Vagina (tissue), 2 donors: Measurements from ENCODE around the gene OR52K1. TPM values are rescaled to one million over a fixed set of nuclear protein-coding genes. Genes with fewer than 3 reads are reported as not detected.

Experiments used
- DNase-seq, 2 donors: peaks; one replicate each; pipeline ENCODE4 v3.0.0-alpha.2; 2017; ENCODE audit errors: extremely low spot score in 2 of 2
- H3K27ac ChIP-seq: fragments of 200-600 bp; sonication (generic); one replicate; pipeline ENCODE4 v1.5.1; 2019
- H3K27me3 ChIP-seq: fragments of 200-600 bp; sonication (generic); one replicate; pipeline ENCODE4 v1.5.1; 2019
- H3K36me3 ChIP-seq, 2 donors: fragments of 200-600 bp; sonication (generic); one replicate each; pipeline ENCODE4 v1.5.1; 2017 to 2019
- H3K4me1 ChIP-seq: fragments of 200-600 bp; sonication (generic); one replicate; pipeline ENCODE4 v1.5.1; 2019
- H3K4me3 ChIP-seq, 2 donors: fragments of 200-600 bp; sonication (generic); 1 replicate in 1 of 2; 2 replicates in 1 of 2; pipeline ENCODE4 v1.5.1; 2016 to 2019
- H3K9me3 ChIP-seq: fragments of 200-600 bp; sonication (generic); one replicate; pipeline ENCODE4 v1.5.1; 2019
- CTCF ChIP-seq, 3 experiments: fragments of 450-650 bp in 2 of 3; fragments of 200-600 bp in 1 of 3; sonication (generic) in 1 of 3; IDR thresholded peaks; one replicate each; pipeline ENCODE4 v1.5.1; 2017 to 2019; ENCODE audit warnings: antibody characterized with exemption in 3 of 3, mild to moderate bottlenecking in 2 of 3, moderate library complexity in 2 of 3
- POLR2A ChIP-seq, 2 donors: fragments of 450-650 bp; IDR thresholded peaks; one replicate each; pipeline ENCODE4 v1.6.1; 2017; ENCODE audit warnings: antibody characterized with exemption in 2 of 2, mild to moderate bottlenecking in 2 of 2, moderate library complexity in 2 of 2
- POLR2AphosphoS5 ChIP-seq, 2 donors: sonication (generic); formaldehyde crosslinking; IDR thresholded peaks; one replicate each; pipeline ENCODE4 v1.9.0; 2017; ENCODE audit warnings: antibody characterized with exemption in 2 of 2, mild to moderate bottlenecking in 2 of 2, low read depth in 1 of 2; ENCODE audit not compliant: insufficient read depth in 1 of 2
- intact Hi-C: fragments of 100-400 bp; cut with DNase I; formaldehyde crosslinking; loops from one replicate; pipeline ENCODE4 v1.15.1; 2023
- total RNA-seq: library from RNA; depleted of rRNA; stranded (reverse); fragments of >200 nt; gene quantifications from one replicate; pipeline ENCODE4 v1.2.3, GENCODE V29; 2016

OR52K1 gene
- not detected for total RNA-seq

GRCh38 chr11:4482445-4482844 lies at the start of gene OR52K1:
Gene OR52K1, plus strand, starts transcription at chr11:4482646. Its CDS starts 6,255 bp downstream, at chr11:4488901.
- H3K27ac ChIP-seq = no peak within 1 kb of the TSS
- H3K4me1 ChIP-seq = no peaks in the 10 kb centered on the region
- TF ChIP-seq POLR2AphosphoS5 (IDR thresholded peaks at IDR 0.05; ENCODE audit: insufficient read depth in 1 of 2, low read depth in 1 of 2) (no peak), CTCF (IDR thresholded peaks at IDR 0.05) (no peak), POLR2A (IDR thresholded peaks at IDR 0.05) (no peak)
- no peaks in the 10 kb centered on the region for H3K36me3 ChIP-seq
- intact Hi-C loops = no loop called here
- no peaks in the 10 kb centered on the region for H3K27me3 ChIP-seq
- H3K4me3 ChIP-seq = no peak within 1 kb of the TSS
- H3K9me3 ChIP-seq = no peaks in the 10 kb centered on the region
- no peak for DNase-seq

DNA sequence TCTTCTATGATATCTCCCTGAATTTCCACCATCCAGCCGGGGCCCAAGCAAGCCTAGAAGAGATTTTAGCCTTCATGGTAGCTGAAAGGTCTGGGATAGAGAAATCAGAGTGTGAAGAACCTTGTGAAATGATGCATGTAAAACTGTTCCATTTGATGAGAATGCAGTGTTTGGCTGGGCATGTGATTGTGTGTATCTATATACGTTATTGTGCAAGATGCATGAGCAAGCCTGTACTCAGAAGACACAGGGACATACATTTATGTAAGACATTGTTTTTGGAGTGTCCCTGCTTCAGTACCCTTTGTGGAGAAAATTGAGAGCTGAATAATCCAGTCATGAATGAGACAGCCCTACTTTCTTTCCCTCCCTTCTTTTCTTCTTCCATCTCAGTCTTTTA lies 48.6 kb upstream of the OR52K1 start:
- intact Hi-C loops = no loop called here
- H3K4me3 ChIP-seq = no peak overlapping the region
- H3K27me3 ChIP-seq = no peaks in the 10 kb centered on the region
- H3K36me3 ChIP-seq = no peaks in the 10 kb centered on the region
- no peak for DNase-seq
- no peaks in the 10 kb centered on the region for H3K9me3 ChIP-seq
- TF ChIP-seq CTCF (IDR thresholded peaks at IDR 0.05) = no peak
- no peak overlapping the region for H3K27ac ChIP-seq
- H3K4me1 ChIP-seq = no peaks in the 10 kb centered on the region

DNA sequence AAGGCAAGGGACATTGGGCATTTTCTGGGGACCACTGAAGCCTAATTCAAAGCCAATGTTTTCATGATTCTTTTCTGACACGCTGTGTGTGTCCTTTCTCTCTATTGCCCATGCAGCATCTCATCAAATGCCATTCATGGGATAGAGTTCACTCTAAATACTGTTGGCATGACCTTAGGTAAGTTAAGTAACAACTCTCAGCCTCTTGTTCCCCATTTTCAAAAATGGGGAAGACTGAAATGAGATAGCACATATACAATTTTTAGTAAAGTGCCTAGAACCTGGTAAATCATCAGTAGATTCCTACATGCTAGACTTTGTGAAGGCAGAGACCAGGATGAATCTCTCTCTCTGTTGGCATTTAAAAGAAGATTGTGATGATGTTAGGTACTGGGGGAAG lies 46.0 kb upstream of the OR52K1 start:
- no peaks in the 10 kb centered on the region for H3K27me3 ChIP-seq
- no peak for TF ChIP-seq POLR2AphosphoS5 (IDR thresholded peaks at IDR 0.05; ENCODE audit: insufficient read depth in 1 of 2, low read depth in 1 of 2)
- no peak for TF ChIP-seq POLR2A (IDR thresholded peaks at IDR 0.05)
- no peak overlapping the region for H3K27ac ChIP-seq
- no peaks in the 10 kb centered on the region for H3K4me1 ChIP-seq
- H3K4me3 ChIP-seq = no peak overlapping the region
- DNase-seq = no peak
- intact Hi-C loops = no loop called here
- no peaks in the 10 kb centered on the region for H3K36me3 ChIP-seq
- H3K9me3 ChIP-seq = no peaks in the 10 kb centered on the region

- Histone ChIP-seq H3K27ac (no peak overlapping the region), H3K4me3 (no peak overlapping the region), H3K9me3 (no peaks in the 10 kb centered on the region), H3K27me3 (no peaks in the 10 kb centered on the region), H3K36me3 (no peaks in the 10 kb centered on the region), H3K4me1 (no peaks in the 10 kb centered on the region)
- intact Hi-C loops = no loop called here
- DNase-seq = no peak
- TF ChIP-seq POLR2AphosphoS5 (IDR thresholded peaks at IDR 0.05; ENCODE audit: insufficient read depth in 1 of 2, low read depth in 1 of 2) (no peak), CTCF (IDR thresholded peaks at IDR 0.05) (no peak), POLR2A (IDR thresholded peaks at IDR 0.05) (no peak)
These were observed 40.9 kb upstream of the OR52K1 start for GRCh38 chr11:4441515-4441914.

- DNase-seq = no peak
- Histone ChIP-seq H3K27me3 (no peaks in the 10 kb centered on the region), H3K4me1 (no peaks in the 10 kb centered on the region), H3K36me3 (no peaks in the 10 kb centered on the region), H3K27ac (no peak overlapping the region), H3K4me3 (no peak overlapping the region), H3K9me3 (no peaks in the 10 kb centered on the region)
- TF ChIP-seq CTCF (IDR thresholded peaks at IDR 0.05) = no peak
- intact Hi-C loops = no loop called here
These were observed 39.1 kb upstream of the OR52K1 start for GRCh38 chr11:4443232-4443891.
